ENCODE measurements around the gene VWDE.

Gene VWDE

GRCh38 chr7:12383377-12383776 lies 20.3 kb downstream of the VWDE start:
- Histone ChIP-seq H3K9me3 (no peaks in the 10 kb centered on the region), H3K36me3 (no peaks in the 10 kb centered on the region), H3K27ac (no peak overlapping the region), H3K4me3 (no peak overlapping the region), H3K27me3 (no peaks in the 10 kb centered on the region), H3K4me1 (no peaks in the 10 kb centered on the region)
- DNase-seq = no peak
- intact Hi-C loops (cut with DNase I; ENCODE audit: low total_unique reads) = no loop called here
- TF ChIP-seq CTCF (IDR thresholded peaks at IDR 0.05) = no peak

- Histone ChIP-seq H3K9me3 (no peaks in the 10 kb centered on the region), H3K4me1 (no peaks in the 10 kb centered on the region), H3K4me3 (no peak overlapping the region), H3K27me3 (no peaks in the 10 kb centered on the region), H3K36me3 (no peaks in the 10 kb centered on the region), H3K27ac (no peak overlapping the region)
- DNase-seq = no peak
- intact Hi-C loops (cut with DNase I; ENCODE audit: low total_unique reads) = no loop called here
- no peak for TF ChIP-seq CTCF (IDR thresholded peaks at IDR 0.05)
Observed at GRCh38 chr7:12378389-12378788, 25.3 kb downstream of the VWDE start.

- no peaks in the 10 kb centered on the region for H3K9me3 ChIP-seq
- no peak overlapping the region for H3K4me3 ChIP-seq
- H3K36me3 ChIP-seq = no peaks in the 10 kb centered on the region
- no peaks in the 10 kb centered on the region for H3K4me1 ChIP-seq
- no peaks in the 10 kb centered on the region for H3K27me3 ChIP-seq
- no peak overlapping the region for H3K27ac ChIP-seq
- no peak for TF ChIP-seq CTCF (IDR thresholded peaks at IDR 0.05)
- DNase-seq = no peak
- intact Hi-C loops (cut with DNase I; ENCODE audit: low total_unique reads) = no loop called here
Observed at GRCh38 chr7:12377406-12377805, 26.3 kb downstream of the VWDE start.

GRCh38 chr7:12373580-12374263 lies 29.9 kb downstream of the VWDE start:
- H3K36me3 ChIP-seq = no peaks in the 10 kb centered on the region
- intact Hi-C loops (cut with DNase I; ENCODE audit: low total_unique reads) = no loop called here

GRCh38 chr7:12370249-12370648 lies 33.4 kb downstream of the VWDE start:
- no peak overlapping the region for H3K27ac ChIP-seq
- no peaks in the 10 kb centered on the region for H3K36me3 ChIP-seq
- H3K4me1 ChIP-seq = no peaks in the 10 kb centered on the region
- TF ChIP-seq CTCF (IDR thresholded peaks at IDR 0.05) = no peak
- intact Hi-C loops (cut with DNase I; ENCODE audit: low total_unique reads) = no loop called here
- H3K27me3 ChIP-seq = no peaks in the 10 kb centered on the region
- DNase-seq = no peak
- H3K4me3 ChIP-seq = no peak overlapping the region
- H3K9me3 ChIP-seq = no peaks in the 10 kb centered on the region

More at GRCh38 chr7:12373580-12374263, 29.9 kb downstream of the VWDE start:
- no peak for TF ChIP-seq CTCF (IDR thresholded peaks at IDR 0.05)
- H3K4me3 ChIP-seq = no peak overlapping the region
- H3K27ac ChIP-seq = no peak overlapping the region
- DNase-seq = no peak
- no peaks in the 10 kb centered on the region for H3K9me3 ChIP-seq
- H3K27me3 ChIP-seq = no peaks in the 10 kb centered on the region
- no peaks in the 10 kb centered on the region for H3K4me1 ChIP-seq

GRCh38 chr7:12369756-12370155 lies 33.9 kb downstream of the VWDE start:
- Histone ChIP-seq H3K9me3 (no peaks in the 10 kb centered on the region), H3K4me1 (no peaks in the 10 kb centered on the region), H3K27ac (no peak overlapping the region), H3K36me3 (no peaks in the 10 kb centered on the region), H3K27me3 (no peaks in the 10 kb centered on the region), H3K4me3 (no peak overlapping the region)
- TF ChIP-seq CTCF (IDR thresholded peaks at IDR 0.05) = no peak
- DNase-seq = no peak
- intact Hi-C loops (cut with DNase I; ENCODE audit: low total_unique reads) = no loop called here

All from tibial artery (tissue), 4 donors.